ENCODE measurements around the gene ABHD12B.

Gene ABHD12B, protein sequence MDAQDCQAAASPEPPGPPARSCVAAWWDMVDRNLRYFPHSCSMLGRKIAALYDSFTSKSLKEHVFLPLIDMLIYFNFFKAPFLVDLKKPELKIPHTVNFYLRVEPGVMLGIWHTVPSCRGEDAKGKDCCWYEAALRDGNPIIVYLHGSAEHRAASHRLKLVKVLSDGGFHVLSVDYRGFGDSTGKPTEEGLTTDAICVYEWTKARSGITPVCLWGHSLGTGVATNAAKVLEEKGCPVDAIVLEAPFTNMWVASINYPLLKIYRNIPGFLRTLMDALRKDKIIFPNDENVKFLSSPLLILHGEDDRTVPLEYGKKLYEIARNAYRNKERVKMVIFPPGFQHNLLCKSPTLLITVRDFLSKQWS

GRCh38 chr14:50871914-50872732 lies at the start of gene ABHD12B:
Gene ABHD12B (plus strand): TSS chr14:50872053. CDS start chr14:50872175, 122 bp downstream.
- DNase-seq (ENCODE audit: low read depth, low spot score): no peak

DNA sequence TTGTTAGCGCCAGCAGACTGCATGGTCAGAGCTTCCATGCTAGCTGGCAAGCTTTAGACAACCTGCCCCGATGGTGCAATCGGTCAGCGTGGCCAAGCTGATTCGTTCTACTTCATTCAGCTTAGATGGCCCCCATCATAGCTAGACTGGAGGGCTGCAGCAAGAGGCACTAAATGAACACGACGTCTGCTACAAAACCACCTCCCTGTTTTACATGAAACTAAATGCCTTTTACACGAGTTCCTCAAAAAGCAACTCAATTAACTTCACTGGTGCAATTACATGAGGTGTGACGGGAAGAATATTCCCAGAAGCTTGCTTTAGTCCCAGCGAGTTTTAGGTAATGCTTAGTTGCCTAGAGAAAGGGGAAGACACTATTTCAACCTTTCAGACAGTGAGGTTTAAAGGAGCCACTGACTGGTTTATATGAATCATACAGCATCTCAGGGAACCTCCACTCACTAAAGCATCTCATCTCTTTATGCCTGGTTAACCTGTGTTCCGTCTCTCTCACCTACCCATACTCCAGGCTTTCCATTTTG lies 49.3 kb upstream of the ABHD12B start:
- no peak for DNase-seq (ENCODE audit: low read depth, low spot score)

GRCh38 chr14:50823051-50823761 lies 48.6 kb upstream of the ABHD12B start:
- no peak for DNase-seq (ENCODE audit: low read depth, low spot score)

- DNase-seq (ENCODE audit: low read depth, low spot score): no peak
Measured at GRCh38 chr14:50823762-50824636, 47.9 kb upstream of the ABHD12B start.

DNA sequence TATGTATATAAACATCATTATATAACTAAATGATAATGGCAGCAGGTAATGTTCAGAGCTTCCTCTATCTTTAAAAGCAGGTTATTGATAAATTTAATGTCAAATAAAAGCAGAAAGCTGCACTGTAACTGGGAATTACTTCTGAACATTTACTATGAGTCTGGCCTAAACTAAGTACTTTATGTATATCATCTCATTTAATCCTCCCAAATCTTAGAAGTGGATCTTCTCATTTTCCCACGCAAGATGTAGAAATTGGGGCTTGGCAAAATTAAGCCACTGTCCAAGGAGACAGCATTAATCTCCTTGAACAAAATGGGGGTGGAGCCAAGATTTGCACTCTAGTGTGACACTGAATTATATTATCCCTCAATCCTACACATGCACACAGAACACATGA lies 46.5 kb upstream of the ABHD12B start:
- DNase-seq (ENCODE audit: low read depth, low spot score): no peak

DNA sequence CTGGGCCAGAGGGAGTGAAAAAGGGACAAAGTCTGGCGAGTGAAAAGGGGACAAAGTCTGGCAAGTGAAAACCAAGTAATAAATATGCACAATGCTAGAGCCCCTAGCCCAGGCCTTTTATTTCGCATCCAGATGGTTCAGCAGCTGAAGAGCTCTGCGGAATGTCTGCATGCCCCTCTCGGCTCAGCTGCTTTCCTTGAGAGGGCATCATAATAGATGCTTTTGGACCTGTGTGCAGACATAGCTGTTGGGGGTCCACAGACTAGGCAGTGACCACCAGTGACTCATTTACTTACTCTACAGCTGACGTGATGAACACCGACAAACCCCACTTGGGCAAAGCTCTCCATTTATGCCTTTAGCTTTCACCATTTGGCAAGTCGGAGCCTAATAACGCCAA lies 45.2 kb upstream of the ABHD12B start:
- no peak for DNase-seq (ENCODE audit: low read depth, low spot score)

DNA sequence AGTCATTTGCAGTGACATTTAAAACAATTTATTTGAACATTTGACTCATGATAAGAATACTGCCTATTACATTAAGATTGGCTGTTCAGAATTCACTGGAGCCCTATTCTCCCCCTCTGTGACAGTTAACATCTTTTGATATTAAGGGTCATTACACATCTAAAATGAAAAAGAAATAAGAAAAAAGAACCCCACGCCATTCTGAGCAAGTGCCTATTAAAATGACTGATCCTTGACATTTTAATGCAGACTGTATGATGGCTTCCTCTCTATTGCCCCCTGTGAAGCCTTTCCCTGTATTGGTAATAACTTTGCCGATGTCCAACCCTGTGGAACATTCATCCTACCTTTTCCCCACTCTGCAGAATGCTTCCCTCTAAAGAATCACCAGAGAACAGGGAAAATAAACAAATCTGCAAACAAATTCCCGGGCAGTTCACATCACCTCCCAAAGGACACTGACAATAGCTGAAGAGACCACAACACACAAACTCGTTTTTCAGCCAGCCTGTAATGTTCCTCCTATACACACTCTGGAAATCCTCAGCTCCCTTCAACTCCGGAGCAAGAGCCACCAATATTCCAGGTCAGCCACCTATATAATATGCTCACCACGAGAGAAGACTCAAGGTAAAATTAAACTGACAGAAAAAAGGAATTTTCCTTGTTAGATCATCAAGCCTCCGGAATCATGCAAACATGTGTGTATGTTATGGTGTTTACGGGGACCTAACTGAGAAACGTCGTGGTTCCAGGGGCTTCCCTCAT lies 42.9 kb upstream of the ABHD12B start:
- no peak for DNase-seq (ENCODE audit: low read depth, low spot score)

DNA sequence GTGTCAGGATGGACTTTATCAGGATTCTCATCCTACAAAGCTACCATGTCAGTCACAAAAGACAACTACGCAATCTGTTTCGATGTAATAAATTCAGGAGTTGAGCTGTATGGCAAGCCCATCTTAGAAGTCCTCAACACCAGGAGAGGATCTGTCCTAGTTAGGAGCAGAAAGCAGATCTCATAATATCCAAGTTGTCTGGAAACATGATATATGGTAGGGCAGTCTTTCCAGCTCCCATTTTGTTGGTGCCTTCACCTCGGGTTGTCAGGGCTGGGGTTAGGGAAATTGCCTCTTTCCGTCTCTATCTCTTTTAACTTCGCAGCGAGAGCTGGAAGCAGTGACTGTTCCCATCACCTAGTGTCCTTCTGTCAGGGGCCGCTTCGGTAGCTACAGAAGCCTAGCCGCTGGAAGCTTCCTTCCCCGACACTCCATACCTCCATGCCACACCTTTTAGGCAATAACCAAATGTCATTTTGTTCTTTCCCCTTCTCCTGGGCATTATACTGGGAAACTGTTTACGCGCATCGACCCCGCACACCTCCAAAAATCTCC lies 42.3 kb upstream of the ABHD12B start:
- no peak for DNase-seq (ENCODE audit: low read depth, low spot score)

DNA sequence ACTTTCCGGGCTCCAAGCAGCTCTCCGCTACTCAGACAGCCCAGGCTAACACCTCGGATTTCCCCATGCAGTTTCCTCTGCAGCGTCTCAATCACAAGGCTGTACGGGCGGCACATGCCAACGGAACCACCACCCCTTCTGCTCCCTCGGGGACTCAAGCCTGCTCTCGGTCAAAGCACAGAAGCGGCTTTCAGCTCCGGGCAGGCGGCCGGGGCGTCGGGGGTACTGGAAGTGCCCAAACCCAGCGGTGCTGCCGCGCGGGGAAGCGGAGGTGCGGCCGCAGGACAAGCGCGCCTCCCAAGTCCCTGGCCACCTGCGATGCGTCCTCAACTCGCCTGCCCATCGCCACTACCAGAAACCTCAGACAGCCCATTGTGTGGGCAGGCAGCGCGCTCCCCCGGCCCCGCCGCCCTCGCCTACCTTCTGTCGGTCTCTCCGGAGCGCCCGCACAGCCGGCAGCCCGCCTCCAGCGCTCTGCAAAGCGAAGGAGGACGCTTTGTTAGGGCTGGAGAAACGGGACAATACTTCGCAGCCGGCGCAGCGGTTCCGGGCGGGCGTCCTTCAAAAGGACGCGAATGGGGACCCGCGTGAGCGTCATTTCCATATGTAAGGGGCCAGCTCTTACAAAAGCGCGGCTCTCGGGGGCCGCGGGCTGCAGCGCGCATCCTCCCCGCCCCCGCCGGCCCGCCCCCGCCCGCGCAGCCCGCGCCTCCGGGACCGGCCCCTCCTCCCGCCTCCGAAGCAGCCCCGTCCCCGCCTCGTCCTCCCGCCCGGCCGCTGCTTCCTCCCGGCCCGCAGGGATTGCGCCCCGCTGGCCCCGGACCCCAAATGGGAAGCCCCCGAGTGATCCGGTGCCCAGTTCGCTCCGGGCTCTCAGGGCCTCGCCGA lies 41.6 kb upstream of the ABHD12B start:
- no peak for DNase-seq (ENCODE audit: low read depth, low spot score)

- DNase-seq (ENCODE audit: low read depth, low spot score): no peak
Measured at GRCh38 chr14:50830932-50831725, 40.7 kb upstream of the ABHD12B start, which contains the start of gene NIN. Gene NIN (minus strand): TSS chr14:50831162. CDS start chr14:50822056, 9,106 bp downstream.

GRCh38 chr14:50831726-50832168 lies 40.1 kb upstream of the ABHD12B start:
- no peak for DNase-seq (ENCODE audit: low read depth, low spot score)

GRCh38 chr14:50832935-50833630 lies 38.8 kb upstream of the ABHD12B start:
- DNase-seq (ENCODE audit: low read depth, low spot score): no peak

DNA sequence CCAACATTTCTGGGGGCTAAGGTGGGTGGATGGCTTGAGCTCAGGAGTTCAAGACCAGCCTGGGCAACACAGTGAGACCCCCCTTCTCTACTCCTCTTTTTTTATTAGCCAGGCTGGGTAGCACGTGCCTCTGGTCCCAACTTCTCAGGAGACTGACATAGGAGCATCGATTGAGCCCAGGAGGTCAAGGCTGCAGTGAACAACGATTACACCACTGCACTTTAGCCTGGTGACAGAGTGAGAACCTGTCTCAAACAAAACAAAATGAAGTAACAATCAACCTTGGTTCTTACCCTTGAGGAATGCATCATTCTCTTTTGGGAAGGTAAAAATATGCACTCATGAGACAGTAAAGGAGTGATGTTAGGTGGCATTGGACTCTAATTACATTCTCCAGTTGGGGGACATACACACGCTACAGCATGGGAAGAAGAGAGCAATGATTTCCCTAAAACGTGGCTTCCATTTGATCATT lies 37.0 kb upstream of the ABHD12B start:
- DNase-seq (ENCODE audit: low read depth, low spot score): no peak

DNA sequence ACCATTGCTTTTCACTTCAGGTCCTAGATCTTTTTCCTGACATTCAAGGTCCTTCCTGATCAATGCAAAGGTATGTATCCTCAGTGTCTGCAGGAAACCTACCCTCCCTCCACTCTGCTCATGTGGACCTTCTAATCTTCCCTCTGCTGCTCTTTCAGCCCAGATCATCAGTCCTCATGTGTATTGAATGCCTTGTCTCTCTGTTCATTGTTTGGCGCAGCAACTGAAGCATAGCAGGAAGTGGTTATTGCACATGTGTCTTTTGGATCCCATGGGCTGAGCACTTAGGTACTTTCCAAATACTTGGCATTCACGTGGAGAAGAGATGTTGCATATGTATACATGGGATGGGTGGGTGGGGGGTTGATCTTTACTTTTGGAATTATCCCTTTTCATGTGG lies 36.6 kb upstream of the ABHD12B start:
- no peak for DNase-seq (ENCODE audit: low read depth, low spot score)

DNA sequence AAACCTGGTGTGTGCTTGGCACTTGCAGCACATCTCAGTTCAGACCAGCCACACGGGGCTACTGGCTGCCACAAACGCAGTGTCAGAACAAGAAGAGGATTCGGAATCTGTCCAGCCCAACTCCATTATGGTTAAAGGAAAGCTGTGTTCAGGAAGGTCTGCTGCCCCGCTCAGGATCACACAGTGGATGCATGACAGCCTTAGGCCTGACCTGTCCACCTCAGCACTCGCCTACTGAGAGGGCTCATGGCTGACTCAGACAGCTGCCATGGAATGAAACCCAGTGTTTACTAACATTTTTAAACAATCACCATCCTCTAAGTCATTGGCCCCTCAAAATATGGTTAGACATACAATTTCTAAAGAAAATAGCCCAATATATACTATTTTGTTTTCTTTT lies 35.3 kb upstream of the ABHD12B start:
- no peak for DNase-seq (ENCODE audit: low read depth, low spot score)

GRCh38 chr14:50837271-50837670 lies 34.6 kb upstream of the ABHD12B start:
- no peak for DNase-seq (ENCODE audit: low read depth, low spot score)

- DNase-seq (ENCODE audit: low read depth, low spot score): no peak
Measured at GRCh38 chr14:50837850-50838470, 33.9 kb upstream of the ABHD12B start.

Data from smooth muscle cell of the brain vasculature (primary cell).